Neuronal stem cell (in vitro differentiated cells): ENCODE measurements around the gene CAPZB.

Experiments used
- DNase-seq: peaks from one replicate; pipeline ENCODE4 v3.0.0-alpha.2; 2013; ENCODE audit warnings: low spot score
- H2AFZ ChIP-seq: one replicate; pipeline ENCODE4 v1.6.1; 2013; ENCODE audit warnings: mild to moderate bottlenecking, low read length, inconsistent platforms
- H2AK5ac ChIP-seq: 2 replicates; pipeline ENCODE4 v1.6.1; 2013; ENCODE audit warnings: low read depth, mild to moderate bottlenecking, inconsistent platforms, low read length, moderate library complexity, mixed read lengths
- H2BK120ac ChIP-seq: 2 replicates; pipeline ENCODE4 v1.6.1; 2013; ENCODE audit warnings: low read depth, mild to moderate bottlenecking, inconsistent platforms, low read length, moderate library complexity, mixed read lengths
- H2BK12ac ChIP-seq: one replicate; pipeline ENCODE4 v1.6.1; 2013; ENCODE audit warnings: low read length, inconsistent platforms
- H2BK15ac ChIP-seq: 2 replicates; pipeline ENCODE4 v1.6.1; 2013; ENCODE audit warnings: mild to moderate bottlenecking, low read length, inconsistent platforms, mixed read lengths
- H2BK5ac ChIP-seq: one replicate; pipeline ENCODE4 v1.6.1; 2013; ENCODE audit warnings: inconsistent platforms, mild to moderate bottlenecking, low read length, moderate library complexity
- H3K14ac ChIP-seq: one replicate; pipeline ENCODE4 v1.6.1; 2013; ENCODE audit warnings: low read length, inconsistent platforms
- H3K18ac ChIP-seq: 2 replicates; pipeline ENCODE4 v1.6.1; 2013; ENCODE audit warnings: low read length, inconsistent platforms
- H3K23ac ChIP-seq: 2 replicates; pipeline ENCODE4 v1.6.1; 2013; ENCODE audit warnings: low read depth, mild to moderate bottlenecking, mixed read lengths, low read length, inconsistent platforms; ENCODE audit not compliant: poor library complexity
- H3K27ac ChIP-seq: replicated peaks from 3 replicates; pipeline ENCODE4 v1.5.1; 2013; ENCODE audit warnings: low read length, inconsistent platforms
- H3K27me3 ChIP-seq, 3 experiments: 2 replicates each; pipeline ENCODE4 v1.6.1; 2013; ENCODE audit warnings: low read length in 3 of 3, mild to moderate bottlenecking in 2 of 3, inconsistent platforms in 1 of 3, low read depth in 1 of 3, mixed read lengths in 1 of 3, moderate library complexity in 1 of 3; ENCODE audit not compliant: control insufficient read depth in 3 of 3, insufficient read depth in 3 of 3
- H3K36me3 ChIP-seq, 2 donors: replicated peaks in 1 of 2; 2 replicates each; pipeline ENCODE4 v1.6.1; 2013; ENCODE audit warnings: low read length in 2 of 2; ENCODE audit not compliant: control insufficient read depth in 2 of 2, insufficient read depth in 2 of 2
- H3K4ac ChIP-seq: 2 replicates; pipeline ENCODE4 v1.6.1; 2013; ENCODE audit warnings: inconsistent platforms, mild to moderate bottlenecking, low read length, moderate library complexity
- H3K4me1 ChIP-seq, 2 donors: 1 replicate in 1 of 2; 2 replicates in 1 of 2; pipeline ENCODE4 v1.6.1; 2013; ENCODE audit warnings: low read length in 2 of 2, low read depth in 1 of 2; ENCODE audit not compliant: control insufficient read depth in 2 of 2, insufficient read depth in 1 of 2
- H3K4me2 ChIP-seq: one replicate; pipeline ENCODE4 v1.6.1; 2013; ENCODE audit warnings: mild to moderate bottlenecking, low read length, inconsistent platforms; ENCODE audit not compliant: insufficient read depth, poor library complexity, severe bottlenecking
- H3K4me3 ChIP-seq, 2 donors: 2 replicates each; pipeline ENCODE4 v1.5.1; 2013; ENCODE audit warnings: low read length in 2 of 2, mild to moderate bottlenecking in 2 of 2, inconsistent platforms in 1 of 2, moderate library complexity in 1 of 2
- H3K79me1 ChIP-seq: one replicate; pipeline ENCODE4 v1.6.1; 2013; ENCODE audit warnings: low read depth, mild to moderate bottlenecking, inconsistent platforms, low read length, moderate library complexity
- H3K9ac ChIP-seq: one replicate; pipeline ENCODE4 v1.6.1; 2013; ENCODE audit warnings: mild to moderate bottlenecking, low read depth, low read length, inconsistent platforms; ENCODE audit not compliant: poor library complexity
- H3K9me3 ChIP-seq, 2 donors: replicated peaks in 1 of 2; 2 replicates each; pipeline versions ENCODE3 to v1.6.1; 2013; ENCODE audit warnings: low read length in 2 of 2, mild to moderate bottlenecking in 2 of 2, inconsistent platforms in 1 of 2, low read depth in 1 of 2, mixed read lengths in 1 of 2, moderate library complexity in 1 of 2; ENCODE audit not compliant: control insufficient read depth in 2 of 2, insufficient read depth in 1 of 2
- H4K8ac ChIP-seq: one replicate; pipeline ENCODE4 v1.6.1; 2013; ENCODE audit warnings: low read depth, mild to moderate bottlenecking, inconsistent platforms, low read length, moderate library complexity
- H4K91ac ChIP-seq: one replicate; pipeline ENCODE4 v1.6.1; 2013; ENCODE audit warnings: low read length, low read depth, mild to moderate bottlenecking, inconsistent platforms; ENCODE audit not compliant: poor library complexity
- WGBS, 2 donors: extraction: QIAGEN DNeasy Blood & Tissue Kit; methylation state at CpG; one replicate each; pipeline ENCODE4 v1.1.7; 2013; ENCODE audit warnings: missing lambda C conversion rate in 2 of 2, mixed read lengths in 1 of 2; ENCODE audit not compliant: insufficient read length in 2 of 2, insufficient replicate concordance in 1 of 2; ENCODE audit errors: extremely low coverage in 2 of 2; 5-methylcytosine and 5-hydroxymethylcytosine counted together

The CAPZB gene

DNA sequence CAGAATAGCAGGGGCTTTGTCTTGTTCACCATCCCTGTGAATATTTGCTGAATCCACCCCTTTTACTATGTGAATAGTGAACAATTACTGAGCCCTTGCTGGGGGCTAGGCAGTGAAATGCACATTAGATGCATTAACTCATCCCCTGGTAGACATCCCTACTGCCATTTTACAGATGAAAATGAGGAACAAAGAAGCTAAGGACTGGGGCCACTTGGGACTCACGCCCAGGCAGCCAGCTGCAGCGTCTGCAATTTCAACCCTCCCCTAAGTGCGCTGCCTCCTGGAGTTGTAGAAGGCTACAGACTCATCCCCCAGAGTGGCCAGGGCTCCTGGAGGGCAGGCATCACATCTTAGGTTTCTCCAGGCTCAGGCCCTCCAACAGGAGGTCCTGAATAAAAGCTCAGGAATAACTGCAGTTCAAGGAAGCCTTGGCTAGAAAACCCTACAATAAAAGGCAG lies 31.6 kb downstream of the CAPZB start:
- Histone ChIP-seq H3K9me3 (no peaks in the 10 kb centered on the region), H2AFZ (no peak overlapping the region), H4K8ac (no peak overlapping the region), H3K4ac (no peak overlapping the region), H3K9ac (no peak overlapping the region), H3K27me3 (no peaks in the 10 kb centered on the region), H3K18ac (no peak overlapping the region), H3K36me3 (peaks cover 2 to 16% of the 10 kb centered on the region in 2 donors), H3K4me1 (peaks cover 13 to 34% of the 10 kb centered on the region in 2 donors), H3K4me3 (no peak overlapping the region), H2BK5ac (no peak overlapping the region), H2BK120ac (no peak overlapping the region), H2BK15ac (no peak overlapping the region), H2AK5ac (no peak overlapping the region), H3K27ac (no peak overlapping the region), H3K4me2 (no peak overlapping the region), H3K23ac (no peak overlapping the region), H2BK12ac (no peak overlapping the region), H3K14ac (no peak overlapping the region), H3K79me1 (peaks cover 10% of the 10 kb centered on the region), H4K91ac (no peak overlapping the region)
- no CpG with 5 or more reads among the region's 3 CpGs for WGBS, 2 donors
- no peak for DNase-seq

DNA sequence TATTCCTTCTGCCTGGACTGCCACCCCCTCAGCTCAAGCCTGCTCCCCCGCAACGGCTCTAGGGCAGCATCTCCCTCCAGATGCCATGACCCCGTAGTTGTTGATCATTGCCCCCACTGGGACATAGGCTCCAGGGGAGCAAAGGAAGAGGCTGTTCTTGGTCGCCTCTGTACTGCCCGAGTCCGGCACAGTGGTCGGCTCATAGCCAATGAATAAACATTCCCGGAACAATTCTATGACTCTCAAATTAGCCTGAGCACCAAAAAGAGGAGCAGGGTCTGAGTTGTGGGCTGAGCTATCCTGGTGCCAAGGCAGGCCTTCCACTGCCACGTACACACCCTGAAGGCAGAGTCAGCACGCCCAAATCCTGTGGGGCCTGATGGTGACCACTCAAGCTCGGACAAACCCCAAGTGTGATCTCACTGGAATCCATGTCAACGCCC lies 33.1 kb downstream of the CAPZB start:
- peaks cover 10% of the 10 kb centered on the region for H3K79me1 ChIP-seq
- H2AFZ ChIP-seq = no peak overlapping the region
- H2BK120ac ChIP-seq = no peak overlapping the region
- no peak overlapping the region for H4K8ac ChIP-seq
- peak overlapping the region; percentile 71 for H2AK5ac ChIP-seq
- no peak overlapping the region for H3K14ac ChIP-seq
- no peak overlapping the region for H3K27ac ChIP-seq
- H3K4me3 ChIP-seq = no peak overlapping the region
- no peak for DNase-seq
- no peak overlapping the region for H2BK5ac ChIP-seq
- peak overlapping the region; percentile 36 for H3K23ac ChIP-seq
- H3K36me3 ChIP-seq = peaks cover 2 to 29% of the 10 kb centered on the region in 2 donors
- H3K4ac ChIP-seq = no peak overlapping the region
- no peaks in the 10 kb centered on the region for H3K9me3 ChIP-seq
- no CpG with 5 or more reads among the region's 12 CpGs for WGBS, 2 donors
- H3K4me1 ChIP-seq = peaks cover 9 to 35% of the 10 kb centered on the region in 2 donors
- peak overlapping the region; percentile 6 for H4K91ac ChIP-seq
- H2BK12ac ChIP-seq = no peak overlapping the region
- no peaks in the 10 kb centered on the region for H3K27me3 ChIP-seq
- H3K18ac ChIP-seq = peak overlapping the region; percentile 89
- no peak overlapping the region for H3K4me2 ChIP-seq
- peak overlapping the region; percentile 39 for H3K9ac ChIP-seq
- no peak overlapping the region for H2BK15ac ChIP-seq

DNA sequence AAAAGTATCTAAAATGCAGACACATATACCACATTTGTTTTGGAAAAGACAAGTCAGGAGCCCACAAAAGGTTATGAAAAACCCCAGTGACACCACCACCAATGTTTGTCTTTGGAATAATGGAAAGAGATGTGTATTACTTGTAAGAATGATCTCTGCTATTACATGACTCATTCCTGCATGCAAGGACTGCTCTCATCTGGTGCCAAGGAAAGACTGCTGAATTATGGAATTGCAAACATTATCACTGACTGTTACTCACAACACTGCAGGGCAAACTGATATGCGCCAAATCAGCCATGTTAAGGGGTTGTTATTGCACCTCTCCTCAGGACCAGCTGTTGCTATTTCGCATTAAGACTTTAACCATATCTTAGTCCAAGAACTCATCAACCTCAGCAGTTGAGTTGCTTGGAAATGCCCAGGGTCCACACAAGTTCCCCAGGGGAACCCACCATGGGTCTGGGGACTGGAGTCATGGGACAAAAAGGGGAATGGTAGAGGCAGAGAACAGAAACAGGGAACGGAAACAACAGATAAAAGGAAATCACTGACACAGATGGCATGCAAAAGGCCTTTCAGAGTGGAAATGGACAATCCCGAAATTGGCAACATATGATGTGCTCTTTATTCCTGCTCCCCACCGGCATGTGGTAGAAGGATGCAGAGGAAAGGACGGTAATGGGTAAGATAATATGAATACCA lies 34.4 kb downstream of the CAPZB start:
- H2BK5ac ChIP-seq = no peak overlapping the region
- no peak overlapping the region for H3K14ac ChIP-seq
- no CpG with 5 or more reads among the region's 6 CpGs for WGBS, 2 donors
- H3K23ac ChIP-seq = no peak overlapping the region
- H3K79me1 ChIP-seq = peaks cover 10% of the 10 kb centered on the region
- no peak overlapping the region for H4K8ac ChIP-seq
- no peak overlapping the region for H3K4me2 ChIP-seq
- H2BK15ac ChIP-seq = no peak overlapping the region
- no peaks in the 10 kb centered on the region for H3K27me3 ChIP-seq
- no peak overlapping the region for H3K4me3 ChIP-seq
- no peak overlapping the region for H2AK5ac ChIP-seq
- no peak for DNase-seq
- H3K18ac ChIP-seq = no peak overlapping the region
- H2BK120ac ChIP-seq = no peak overlapping the region
- H2BK12ac ChIP-seq = no peak overlapping the region
- no peak overlapping the region for H3K27ac ChIP-seq
- H4K91ac ChIP-seq = no peak overlapping the region
- peaks cover 9 to 33% of the 10 kb centered on the region in 2 donors for H3K4me1 ChIP-seq
- H3K9ac ChIP-seq = no peak overlapping the region
- H3K9me3 ChIP-seq = no peaks in the 10 kb centered on the region
- no peak overlapping the region for H2AFZ ChIP-seq
- no peak overlapping the region for H3K4ac ChIP-seq
- H3K36me3 ChIP-seq = peaks cover 2 to 29% of the 10 kb centered on the region in 2 donors

DNA sequence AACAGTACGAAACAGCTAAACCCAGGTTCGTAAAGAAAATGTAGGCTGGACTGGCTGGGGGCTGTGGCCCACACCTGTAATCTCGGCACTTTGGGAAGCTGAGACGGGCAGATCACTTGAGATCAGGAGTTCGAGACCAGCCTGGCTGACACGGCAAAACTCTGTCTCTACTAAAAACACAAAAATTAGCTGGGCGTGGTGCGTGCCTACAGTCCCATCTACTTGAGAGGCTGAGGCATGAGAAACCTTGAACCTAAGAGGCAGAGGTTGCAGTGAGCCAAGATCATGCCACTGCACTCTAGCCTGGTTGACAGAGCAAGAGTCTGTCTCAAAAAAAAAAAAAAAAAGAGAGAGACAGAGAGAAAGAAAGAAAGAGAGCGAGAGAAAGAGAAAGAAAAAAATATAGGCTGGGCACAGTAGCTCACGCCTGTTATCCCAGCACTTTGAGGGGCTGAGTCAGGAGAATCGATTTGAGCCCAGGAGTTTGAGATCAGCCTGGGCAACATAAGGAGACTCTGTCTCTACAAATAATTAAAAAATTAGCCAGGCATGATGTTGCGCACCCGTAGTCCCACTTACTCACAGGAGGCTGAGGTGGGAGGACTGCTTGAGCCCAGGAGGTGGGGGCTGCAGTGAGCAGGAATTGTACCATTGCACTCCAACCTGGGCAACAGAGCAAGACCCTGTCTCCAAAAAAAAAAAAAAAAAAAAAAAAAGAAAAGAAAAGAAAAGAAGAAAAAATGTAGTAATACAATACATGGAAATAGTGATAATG lies 35.7 kb downstream of the CAPZB start:
- H3K9ac ChIP-seq = no peak overlapping the region
- no peak overlapping the region for H3K23ac ChIP-seq
- no peak overlapping the region for H2BK12ac ChIP-seq
- H3K4me2 ChIP-seq = no peak overlapping the region
- peaks cover 8% of the 10 kb centered on the region for H3K79me1 ChIP-seq
- H3K4me1 ChIP-seq = peaks cover 9 to 28% of the 10 kb centered on the region in 2 donors
- H3K18ac ChIP-seq = no peak overlapping the region
- H2BK120ac ChIP-seq = no peak overlapping the region
- no peak overlapping the region for H3K27ac ChIP-seq
- peaks cover 2 to 29% of the 10 kb centered on the region in 2 donors for H3K36me3 ChIP-seq
- H3K27me3 ChIP-seq = no peaks in the 10 kb centered on the region
- WGBS, 2 donors = no CpG with 5 or more reads among the region's 13 CpGs
- no peak overlapping the region for H2BK15ac ChIP-seq
- H3K14ac ChIP-seq = no peak overlapping the region
- H4K8ac ChIP-seq = no peak overlapping the region
- H3K9me3 ChIP-seq = no peaks in the 10 kb centered on the region
- no peak overlapping the region for H4K91ac ChIP-seq
- H2BK5ac ChIP-seq = no peak overlapping the region
- H3K4me3 ChIP-seq = no peak overlapping the region
- DNase-seq = no peak
- H2AK5ac ChIP-seq = no peak overlapping the region
- H2AFZ ChIP-seq = no peak overlapping the region
- no peak overlapping the region for H3K4ac ChIP-seq
